A673 (cell line): ENCODE measurements around the gene DNAAF6.

Experiments
- CTCF ChIP-seq: fragments of 300-800, 200-600 bp; sonication (generic); conservative IDR thresholded peaks from 2 replicates; pipeline ENCODE4 v1.5.1; 2017; ENCODE audit warnings: low read depth, mild to moderate bottlenecking, antibody characterized with exemption, low read length, moderate library complexity, mixed read lengths
- EZH2 ChIP-seq: fragments of 200-600 bp; sonication (generic); IDR thresholded peaks from 2 replicates; pipeline ENCODE4 v1.6.1; 2017; ENCODE audit warnings: borderline replicate concordance, low read depth, mild to moderate bottlenecking, mixed read lengths, antibody characterized with exemption, low read length; ENCODE audit not compliant: poor library complexity, severe bottlenecking

GRCh38 chrX:107290019-107290418, 83.6 kb downstream of the DNAAF6 start:
- TF ChIP-seq CTCF, result no peak
- TF ChIP-seq EZH2, result no peak
